DMS53 (cell line): ENCODE results near the gene MYG1.
A peak's percentile ranks its signal among the peaks of the same experiment; 100 is the strongest.
"Not testable (repeated sequence)": the region's sequence is repeated elsewhere in the genome, so short reads cannot be mapped to it uniquely, and the experiment has no call there.

Experiments
- DNase-seq: peaks from one replicate; lab custom pipeline; 2025; lab: John Stamatoyannopoulos, UW

The MYG1 gene

DNA sequence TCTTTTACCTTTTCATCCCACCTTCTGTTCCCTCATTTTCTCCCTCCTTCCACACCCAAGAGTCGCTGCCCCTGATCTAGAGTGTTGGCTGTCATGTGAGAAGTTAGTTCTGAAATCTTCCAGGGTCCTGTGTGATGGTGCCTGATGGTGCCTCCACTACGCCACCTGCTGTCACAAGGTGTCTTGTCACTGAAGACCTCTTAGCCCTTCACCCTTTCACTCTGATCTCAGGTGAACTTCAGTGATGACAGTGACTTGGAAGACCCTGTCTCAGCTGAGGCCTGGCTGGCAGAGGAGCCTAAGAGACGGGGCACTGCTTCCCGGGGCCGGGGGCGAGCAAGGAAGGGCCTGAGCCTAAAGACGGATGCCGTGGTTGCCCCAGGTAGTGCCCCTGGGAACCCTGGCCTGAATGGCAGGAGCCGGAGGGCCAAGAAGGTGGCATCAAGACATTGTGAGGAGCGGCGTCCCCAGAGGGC, 11.7 kb upstream of the MYG1 start:
- DNase-seq, result peak; percentile 76

DNA sequence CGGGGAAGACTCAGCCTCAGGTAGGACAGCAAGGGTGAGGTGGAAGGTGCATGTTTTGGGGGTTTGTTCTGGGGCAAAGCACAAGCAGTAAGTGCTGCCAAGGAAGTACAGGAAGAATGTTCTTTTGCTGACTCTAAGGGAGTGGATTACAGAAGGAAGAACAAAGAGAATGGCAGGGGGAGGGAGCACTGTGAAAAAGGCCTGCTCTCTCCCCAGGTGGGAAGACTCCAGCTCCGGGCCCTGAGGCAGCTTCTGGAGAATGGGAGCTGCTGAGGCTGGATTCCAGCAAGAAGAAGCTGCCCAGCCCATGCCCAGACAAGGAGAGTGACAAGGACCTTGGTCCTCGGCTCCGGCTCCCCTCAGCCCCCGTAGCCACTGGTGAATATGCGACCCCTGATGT, 11.2 kb upstream of the MYG1 start:
- DNase-seq, result no peak

DNA sequence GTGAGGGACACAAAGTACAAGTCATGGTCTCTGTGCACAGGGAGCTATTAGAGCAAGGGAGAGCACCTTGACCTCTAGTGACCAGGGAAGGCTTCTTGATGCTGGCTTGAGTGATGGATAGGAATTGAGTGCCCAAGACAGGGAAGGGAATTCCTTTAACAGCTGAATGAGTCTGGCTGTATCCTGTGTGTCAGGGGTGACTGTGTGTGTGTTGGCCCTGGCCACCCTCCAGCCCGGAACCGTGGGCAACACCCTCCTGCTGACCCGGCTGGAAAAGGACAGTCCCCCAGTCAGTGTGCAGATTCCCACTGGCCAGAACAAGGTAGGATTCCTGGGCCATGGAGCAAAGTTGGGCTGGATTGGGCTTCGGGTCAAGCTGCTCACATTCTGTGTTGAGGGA, 9.6 kb upstream of the MYG1 start:
- DNase-seq, result no peak

DNA sequence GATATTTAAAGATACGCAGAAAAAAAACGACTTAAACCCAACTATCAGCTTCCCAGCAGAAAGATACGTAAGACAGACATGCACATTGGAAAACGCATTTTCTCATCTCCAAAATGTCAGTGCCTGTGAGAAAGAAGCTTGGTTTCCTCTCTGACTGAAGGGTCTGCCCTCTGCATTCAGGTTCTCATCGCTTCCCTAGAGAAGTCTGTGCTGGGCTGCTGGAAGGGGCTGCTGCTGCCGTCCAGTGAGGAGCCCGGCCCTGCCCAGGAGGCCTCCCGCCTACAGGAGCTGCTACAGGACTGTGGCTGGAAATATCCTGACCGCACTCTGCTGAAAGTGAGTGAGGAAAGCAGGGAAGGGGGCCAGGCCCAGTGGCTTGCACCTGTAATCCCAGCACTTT, 8.8 kb upstream of the MYG1 start:
- DNase-seq, result no peak

DNA sequence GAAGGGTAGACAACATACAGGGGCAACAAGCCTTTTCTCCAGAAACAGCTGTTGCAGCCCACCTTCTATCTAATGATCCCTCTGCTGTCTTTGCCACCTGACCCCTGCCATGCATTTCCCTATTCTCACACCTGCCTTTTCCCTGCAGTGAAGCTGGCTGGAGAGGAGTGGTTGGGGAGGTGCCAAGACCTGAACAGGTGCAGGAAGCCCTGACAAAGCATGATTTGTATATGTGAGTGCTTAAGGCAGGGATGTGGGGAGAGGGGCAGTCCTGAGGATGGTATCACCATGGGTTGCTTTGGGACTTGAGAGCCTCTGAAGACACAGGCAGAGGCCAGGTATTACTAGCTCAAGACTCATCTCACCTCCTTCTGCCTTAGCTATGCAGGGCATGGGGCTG, 7.1 kb upstream of the MYG1 start:
- DNase-seq, result peak; percentile 96

DNA sequence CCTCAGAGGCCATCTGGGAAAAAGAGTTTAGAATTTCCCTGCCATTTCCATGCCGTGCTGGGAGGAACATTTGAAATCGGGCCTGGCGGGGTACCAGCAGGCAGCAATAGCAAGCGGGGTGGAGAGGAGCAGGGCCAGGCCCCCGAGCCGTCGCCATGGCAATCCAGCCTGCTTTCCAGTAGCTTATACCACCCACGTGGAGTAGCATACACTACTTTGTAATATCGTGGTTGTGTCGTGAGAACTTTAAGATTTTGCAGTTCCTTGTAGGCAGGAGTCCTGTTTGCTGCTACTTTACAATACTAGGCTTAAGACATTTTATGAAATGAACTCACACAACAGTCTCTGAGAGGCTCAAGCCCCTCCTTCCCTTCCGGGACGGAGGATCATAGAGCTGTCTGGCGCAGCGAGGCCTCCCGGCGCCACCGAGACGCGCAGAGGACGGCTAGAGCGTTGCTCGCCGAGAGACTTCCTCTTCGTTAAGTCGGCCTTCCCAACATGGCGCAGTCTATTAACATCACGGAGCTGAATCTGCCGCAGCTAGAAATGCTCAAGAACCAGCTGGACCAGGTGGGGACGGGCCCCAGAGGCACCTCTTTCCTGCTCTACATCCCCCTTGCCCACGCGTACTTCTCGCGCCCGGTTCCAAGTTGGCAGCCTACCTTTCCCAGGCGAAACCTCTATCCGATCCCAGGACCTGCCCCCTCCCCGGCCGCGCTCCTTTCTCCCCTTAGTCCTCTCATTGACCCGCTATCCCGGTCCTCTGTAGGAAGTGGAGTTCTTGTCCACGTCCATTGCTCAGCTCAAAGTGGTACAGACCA, 4.2 kb upstream of the MYG1 start, which contains the start of gene PFDN5:
Gene PFDN5 (plus strand): TSS at position 473 of the 821 bp plus-strand sequence. CDS start 26 bp downstream, at position 499.
- DNase-seq, result peak; percentile 97

DNA sequence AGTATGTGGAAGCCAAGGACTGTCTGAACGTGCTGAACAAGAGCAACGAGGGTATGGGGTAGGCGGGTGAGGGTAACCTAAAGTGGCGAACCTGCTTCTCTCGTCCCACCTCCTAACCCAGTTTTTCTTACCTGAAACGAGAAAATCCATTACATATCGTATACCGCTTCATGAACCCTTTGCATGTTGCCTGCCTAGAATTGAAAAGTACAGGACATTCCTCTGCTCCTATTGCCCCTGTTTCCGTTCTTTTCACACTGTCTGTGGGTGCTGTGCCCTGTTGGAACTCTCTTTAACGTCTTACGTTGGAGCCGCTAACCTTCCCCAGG, 3.6 kb upstream of the MYG1 start:
- DNase-seq, result peak; percentile 44

DNA sequence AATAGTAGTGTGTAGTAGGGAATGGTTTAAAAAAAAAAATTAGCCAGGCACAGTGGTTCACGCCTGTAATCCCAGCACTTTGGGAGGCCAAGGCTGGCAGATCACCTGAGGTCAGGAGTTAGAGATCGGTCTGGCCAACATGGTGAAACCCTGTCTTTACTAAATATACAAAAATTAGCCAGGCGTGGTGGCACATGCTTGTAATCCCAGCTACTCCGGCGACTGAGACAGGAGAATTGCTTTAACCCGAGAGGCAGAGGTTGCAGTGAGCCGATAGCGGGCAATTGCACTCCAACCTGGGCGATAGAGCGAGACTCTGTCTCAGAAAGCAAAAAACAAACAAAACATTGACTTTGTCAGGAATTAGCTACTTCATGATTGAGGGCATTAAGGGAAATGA, 2.4 kb upstream of the MYG1 start:
- not testable (repeated sequence) for DNase-seq

DNA sequence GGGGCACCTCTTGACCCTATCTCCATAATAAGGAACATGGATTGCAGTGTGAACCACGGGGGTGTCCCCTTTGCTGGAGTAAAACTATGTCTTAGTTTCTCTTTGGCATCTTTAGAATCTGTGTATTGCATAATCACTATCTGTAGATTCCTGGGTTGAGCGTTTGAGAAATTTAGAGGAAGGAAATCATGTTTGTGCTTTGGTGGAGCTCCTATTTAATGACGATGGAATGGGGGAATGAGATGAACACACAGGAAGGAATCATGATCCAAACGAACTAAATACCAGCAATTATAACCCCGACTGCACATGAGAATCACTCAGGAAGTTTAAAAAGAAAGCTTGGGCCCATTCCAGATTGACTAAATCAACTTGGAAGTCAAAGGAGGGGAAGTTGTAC, 1.3 kb upstream of the MYG1 start:
- no peak for DNase-seq

DNA sequence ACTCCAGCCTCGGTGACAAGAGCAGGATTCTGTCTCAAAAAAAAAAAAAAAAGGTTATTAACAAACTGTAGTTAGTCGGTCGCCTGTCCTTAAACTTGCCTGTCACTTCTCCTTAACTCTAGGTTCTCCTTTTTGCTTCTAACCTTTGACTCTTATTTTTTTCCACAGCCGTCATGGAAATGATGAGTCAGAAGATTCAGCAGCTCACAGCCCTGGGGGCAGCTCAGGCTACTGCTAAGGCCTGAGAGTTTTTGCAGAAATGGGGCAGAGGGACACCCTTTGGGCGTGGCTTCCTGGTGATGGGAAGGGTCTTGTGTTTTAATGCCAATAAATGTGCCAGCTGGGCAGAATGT, 418 bp upstream of the MYG1 start:
- peak; percentile 68 for DNase-seq

DNA sequence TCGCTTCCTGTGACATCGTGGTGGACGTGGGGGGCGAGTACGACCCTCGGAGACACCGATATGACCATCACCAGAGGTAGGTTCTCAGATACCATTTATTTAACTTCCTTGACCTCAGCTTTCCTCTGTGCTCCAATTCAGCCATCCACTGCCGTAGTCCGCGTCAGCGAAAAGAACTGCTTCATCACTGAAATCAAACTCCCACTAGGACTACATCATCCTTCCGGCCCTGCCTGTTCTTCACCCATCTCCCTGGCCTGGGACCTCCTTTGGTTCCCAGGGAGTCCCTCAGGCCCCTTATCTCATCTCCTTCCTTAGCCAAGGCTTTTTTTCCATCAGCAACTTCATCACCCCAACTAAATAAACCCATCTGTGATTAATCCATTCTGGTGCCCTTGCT, 692 bp downstream of the MYG1 start:
- DNase-seq, result peak; percentile 47

DNA sequence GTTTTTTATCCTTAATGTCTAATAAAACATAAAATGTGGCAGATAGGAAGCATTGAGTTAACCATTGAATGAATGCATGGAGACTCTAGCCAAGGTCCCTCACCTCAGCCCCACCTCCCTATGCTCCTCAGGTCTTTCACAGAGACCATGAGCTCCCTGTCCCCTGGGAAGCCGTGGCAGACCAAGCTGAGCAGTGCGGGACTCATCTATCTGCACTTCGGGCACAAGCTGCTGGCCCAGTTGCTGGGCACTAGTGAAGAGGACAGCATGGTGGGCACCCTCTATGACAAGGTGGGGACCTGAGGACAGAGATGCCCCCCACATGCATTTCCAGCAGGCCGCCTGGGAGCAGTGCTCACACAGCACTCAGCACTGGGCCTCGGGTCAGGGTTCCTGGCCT, 3.4 kb downstream of the MYG1 start:
- no peak for DNase-seq

DNA sequence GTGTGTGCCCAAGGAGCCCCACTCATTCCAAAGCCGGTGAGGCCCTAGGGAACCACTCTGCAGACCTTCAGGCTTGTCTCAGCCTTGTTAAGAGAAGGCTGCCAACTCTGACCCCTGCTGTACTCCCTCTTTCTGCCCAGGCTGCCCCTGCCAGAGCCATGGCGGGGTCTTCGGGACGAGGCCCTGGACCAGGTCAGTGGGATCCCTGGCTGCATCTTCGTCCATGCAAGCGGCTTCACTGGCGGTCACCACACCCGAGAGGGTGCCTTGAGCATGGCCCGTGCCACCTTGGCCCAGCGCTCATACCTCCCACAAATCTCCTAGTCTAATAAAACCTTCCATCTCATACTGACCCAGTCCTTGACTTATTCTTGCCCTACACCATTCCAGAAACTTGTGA, 7.3 kb downstream of the MYG1 start:
- no peak for DNase-seq

DNA sequence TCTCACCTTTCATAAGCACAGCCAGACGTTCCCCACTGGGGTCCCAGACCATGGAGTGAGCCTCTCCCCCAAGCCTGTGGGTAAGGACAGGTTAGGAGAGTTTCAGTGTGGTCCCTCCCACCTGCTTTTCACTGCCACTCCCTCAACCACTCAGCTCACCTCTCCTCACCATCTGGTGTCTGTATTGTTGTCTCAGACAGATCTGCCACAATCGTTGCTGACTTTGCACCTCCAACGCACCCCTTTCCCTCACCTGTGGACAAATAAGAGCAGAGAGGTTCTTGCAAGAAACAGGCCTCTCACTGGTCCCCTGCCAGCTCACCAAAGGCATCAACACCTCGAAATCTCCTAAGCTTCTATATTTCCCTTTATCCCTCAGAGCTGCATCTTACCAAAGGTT, 8.8 kb downstream of the MYG1 start:
- no peak for DNase-seq

DNA sequence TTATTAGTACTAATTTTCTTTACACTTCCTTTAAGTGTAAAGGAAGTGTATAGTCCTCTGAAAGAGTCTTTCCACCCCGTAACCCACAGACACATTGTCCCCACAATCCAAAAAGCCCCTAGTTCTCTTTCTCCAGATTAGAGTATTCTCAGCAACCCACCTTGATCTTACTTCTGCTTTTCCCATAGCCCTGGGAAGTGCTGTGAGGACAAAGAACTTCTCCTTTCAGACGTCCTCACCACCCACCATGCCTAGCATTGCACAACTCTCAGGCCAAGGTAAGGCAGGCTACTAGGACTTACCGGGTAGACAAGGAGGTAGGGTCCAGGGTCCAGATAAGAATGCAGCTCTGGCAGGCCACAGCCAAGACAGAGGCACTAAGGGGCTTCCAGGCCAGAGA, 14.5 kb downstream of the MYG1 start:
- no peak for DNase-seq

DNA sequence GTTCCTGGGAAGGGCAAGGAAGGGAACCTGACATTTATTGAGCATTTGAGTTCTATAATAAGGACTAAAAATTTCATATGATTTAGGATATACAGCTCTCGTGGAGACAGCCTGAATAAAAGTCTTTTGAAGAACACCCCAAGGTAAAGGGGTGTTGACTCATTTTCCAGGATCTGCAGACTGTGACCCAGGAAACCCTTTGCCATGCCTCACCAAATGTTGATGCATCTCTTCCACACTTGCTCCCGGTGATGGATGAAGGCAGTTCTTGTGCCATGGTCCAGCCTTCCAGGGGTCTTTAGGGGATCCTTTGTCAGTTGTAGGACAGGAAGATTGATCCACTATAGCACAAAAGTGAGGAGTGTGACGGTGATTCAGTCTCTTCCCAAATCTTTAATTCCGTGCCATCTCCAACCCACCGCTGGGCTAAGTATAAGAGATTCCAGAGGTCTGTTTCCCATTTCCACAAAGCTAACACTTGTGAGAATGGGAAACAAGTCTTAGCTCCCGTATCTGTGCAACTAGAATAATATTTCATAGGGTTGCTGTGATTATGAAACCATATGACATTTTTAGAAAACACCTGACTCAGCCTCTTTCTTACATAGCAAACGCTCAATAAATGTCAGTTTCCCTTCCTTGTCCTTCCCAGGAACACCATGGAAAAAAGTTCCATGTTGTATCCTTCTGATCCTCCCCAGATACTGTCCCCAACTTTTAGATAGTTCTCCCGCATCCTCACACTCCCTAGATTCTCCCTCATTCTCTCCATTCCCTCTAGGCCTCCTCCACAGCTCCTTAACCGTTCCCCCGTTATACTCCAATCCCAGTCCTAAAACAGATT, 21.1 kb downstream of the MYG1 start:
- no peak for DNase-seq

DNA sequence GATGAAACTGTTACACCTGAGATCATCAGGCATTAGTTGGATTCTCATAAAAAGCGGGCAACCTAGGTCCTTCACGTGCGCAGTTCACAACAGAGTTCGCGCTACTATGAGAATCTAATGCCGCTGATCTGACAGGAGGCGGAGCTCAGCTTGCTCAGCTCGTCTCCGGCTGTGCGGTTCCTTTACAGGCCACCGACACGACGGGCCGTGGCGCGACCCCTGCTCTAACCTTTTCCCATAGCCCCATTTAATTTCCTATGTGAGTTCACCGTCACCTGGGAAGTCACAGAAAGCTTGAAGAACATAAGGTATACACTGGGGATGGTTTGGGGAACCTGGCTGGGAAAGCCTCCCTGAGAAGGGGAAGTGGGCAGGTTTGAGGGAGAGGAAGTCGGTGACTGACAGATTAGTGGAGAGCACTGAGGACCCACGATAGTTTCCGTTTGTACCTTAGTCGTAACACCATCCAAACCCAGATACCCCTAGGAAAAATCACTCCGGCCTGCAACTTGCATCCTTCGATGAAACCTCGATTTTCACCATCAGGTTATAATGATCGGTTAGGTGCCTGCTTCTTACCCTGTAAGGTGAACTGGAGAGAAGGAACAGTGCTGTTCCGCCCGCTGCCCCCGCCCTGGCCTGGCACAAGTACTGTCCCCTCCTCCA, 24.8 kb downstream of the MYG1 start:
- no peak for DNase-seq

DNA sequence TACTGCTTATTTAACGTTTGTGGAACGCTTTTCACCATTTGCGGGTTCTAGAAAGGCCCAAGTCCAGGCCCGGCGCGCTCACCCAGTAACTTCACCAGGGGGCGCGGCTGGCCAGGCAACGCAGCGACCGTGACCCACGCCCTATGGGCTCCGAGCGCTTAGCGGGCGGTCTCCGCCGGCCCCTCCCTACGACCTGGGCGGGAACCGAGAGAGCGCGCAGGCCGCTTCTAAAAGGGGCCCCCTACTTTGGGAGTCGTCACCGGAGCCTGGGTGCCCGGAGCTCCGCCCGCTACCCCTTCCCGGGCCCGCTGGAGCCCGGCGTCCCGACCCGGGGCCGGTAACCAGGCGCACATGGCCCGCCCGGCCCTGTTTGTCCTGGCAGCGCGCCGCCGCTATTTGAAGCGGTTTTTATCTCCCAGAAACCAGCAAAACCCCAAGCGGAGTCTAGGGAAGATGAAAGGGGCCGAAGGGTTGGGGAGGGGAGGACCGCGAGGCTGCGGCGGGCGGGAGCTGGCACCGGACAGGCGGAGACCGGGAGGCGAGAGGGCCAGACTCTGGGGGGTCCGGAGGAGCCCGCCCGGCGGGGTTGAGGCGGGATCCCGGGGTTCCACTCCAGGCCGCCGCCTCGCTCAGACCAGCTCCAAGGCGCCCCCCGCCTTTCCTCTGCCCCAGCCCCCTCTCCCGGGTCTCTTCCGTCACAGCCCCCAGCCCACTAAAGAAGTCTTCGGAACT, 25.4 kb downstream of the MYG1 start:
- peak; percentile 93 for DNase-seq

DNA sequence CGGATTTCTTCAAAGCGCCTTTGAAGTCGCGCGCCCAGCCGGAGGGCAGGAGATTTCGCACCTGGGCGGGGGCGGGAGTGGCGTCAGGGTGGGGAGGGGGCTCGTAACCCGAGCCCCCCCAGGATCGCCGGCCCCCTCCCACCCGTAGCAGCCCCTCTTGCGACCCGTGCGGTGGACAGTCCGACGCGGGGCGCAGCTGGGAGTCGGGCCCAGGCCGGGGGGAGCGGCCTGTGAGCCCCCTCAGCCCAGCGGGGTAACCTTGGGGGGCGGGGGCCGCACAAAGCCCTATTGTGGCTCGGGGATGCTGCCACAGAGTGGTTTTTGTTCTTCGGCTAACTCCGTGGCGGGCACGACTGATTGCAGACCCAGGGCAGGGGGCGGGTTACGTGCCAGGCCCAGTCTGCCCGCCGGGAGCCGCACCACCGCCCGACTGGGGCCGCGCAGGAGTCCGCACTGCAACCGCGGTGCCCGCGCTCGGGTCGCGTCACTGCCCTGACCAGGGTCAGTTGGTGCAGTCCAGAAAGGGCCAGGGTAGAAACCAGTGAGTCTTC, 26.1 kb downstream of the MYG1 start:
- peak; percentile 68 for DNase-seq

DNA sequence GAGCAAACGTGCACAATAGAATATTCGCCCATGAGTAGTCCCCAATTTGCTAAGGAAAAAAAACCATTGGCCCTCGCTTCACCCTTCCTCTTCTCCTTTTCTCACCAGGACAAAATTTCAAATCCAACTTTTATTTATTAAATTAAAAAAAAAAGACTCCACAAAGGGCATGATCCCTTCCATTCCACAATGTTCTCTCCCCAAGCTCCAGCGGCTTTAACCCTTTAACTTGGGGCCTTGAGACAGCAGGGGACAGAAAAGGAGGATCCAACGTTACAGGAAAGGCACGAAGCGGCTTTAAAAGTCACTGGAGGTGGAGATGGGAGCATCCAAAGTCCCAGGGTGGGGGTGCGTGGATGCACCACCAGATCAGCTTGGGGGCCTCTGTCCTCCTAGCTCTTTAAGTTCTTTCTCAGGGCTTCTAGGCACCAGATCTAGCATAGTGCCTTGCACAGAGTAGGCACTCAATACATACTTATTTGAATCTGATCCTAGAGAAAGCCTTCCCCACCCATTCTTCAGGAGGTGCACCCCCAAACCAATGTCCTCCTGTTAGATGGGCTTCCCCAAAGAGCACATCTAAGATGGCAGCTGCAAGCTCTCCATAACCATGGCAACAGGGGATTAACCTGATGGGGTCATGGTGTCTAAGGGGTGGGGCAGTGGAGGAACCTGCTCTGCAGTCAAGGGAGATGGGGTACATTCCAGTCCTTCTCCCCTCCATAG, 27.1 kb downstream of the MYG1 start:
- DNase-seq, result peak; percentile 38

DNA sequence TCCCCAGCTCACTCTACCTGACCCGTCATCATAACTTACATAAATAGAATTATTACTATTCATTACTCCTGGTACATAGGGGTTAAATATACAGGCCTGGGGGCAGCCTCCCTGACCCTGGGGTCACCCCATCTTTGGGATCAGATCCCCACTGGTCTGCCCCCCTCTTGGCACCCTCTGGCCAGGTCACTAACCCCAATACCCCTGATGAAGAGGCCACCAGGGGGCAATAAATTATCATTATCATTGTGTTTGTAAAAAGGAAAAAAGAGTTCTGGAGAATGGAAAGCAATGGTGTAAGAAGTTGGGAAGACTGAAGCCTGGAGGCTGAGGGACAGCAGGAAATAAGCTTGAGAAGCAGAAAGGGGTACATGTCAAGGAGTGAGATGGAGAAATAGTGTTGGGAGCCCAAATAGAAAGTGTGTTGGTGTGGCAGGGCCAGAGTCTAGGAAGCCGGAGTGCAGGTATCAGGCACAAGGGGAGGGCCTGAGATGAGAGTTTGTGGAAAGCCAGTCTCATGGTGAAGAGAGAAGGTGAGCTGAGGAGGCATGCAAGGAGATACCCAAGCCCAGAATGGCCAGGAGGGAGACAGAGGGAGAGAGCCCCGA, 28.0 kb downstream of the MYG1 start:
- DNase-seq, result peak; percentile 49
